Upper lobe of right lung (tissue), 1 donor: Measurements from ENCODE around the gene GPRASP3. TPM values are rescaled to one million over a fixed set of nuclear protein-coding genes. Genes with fewer than 3 reads are reported as not detected.

Source experiments
- ATAC-seq: fragments of 200-7000 bp; cut with Tn5 transposase; one replicate; pipeline ENCODE4 v1.9.1; 2020; ENCODE audit warnings: mild to moderate bottlenecking, moderate library complexity
- DNase-seq: peaks from one replicate; pipeline ENCODE4 v3.0.0-alpha.2; 2020
- H3K27ac ChIP-seq: fragments of 200-600 bp; one replicate; pipeline ENCODE4 v1.8.0; 2022
- H3K27me3 ChIP-seq: fragments of 200-600 bp; one replicate; pipeline ENCODE4 v1.8.0; 2022; ENCODE audit warnings: mild to moderate bottlenecking
- H3K36me3 ChIP-seq: fragments of 200-600 bp; one replicate; pipeline ENCODE4 v1.8.0; 2022
- H3K4me1 ChIP-seq: fragments of 200-600 bp; one replicate; pipeline ENCODE4 v1.8.0; 2022
- H3K4me3 ChIP-seq: fragments of 200-600 bp; one replicate; pipeline ENCODE4 v1.8.0; 2022; ENCODE audit warnings: mild to moderate bottlenecking
- H3K9me3 ChIP-seq: fragments of 200-600 bp; one replicate; pipeline ENCODE4 v1.8.0; 2022
- intact Hi-C: fragments of 100-400 bp; cut with DNase I; formaldehyde crosslinking; loops from one replicate; pipeline ENCODE4 v1.11.0; 2022
- total RNA-seq: library from RNA; stranded (reverse); fragmentation: NEBNext Ultra II Directional; extraction: Animal tissue kit (Norgen Biotek cat#: 25700); gene quantifications from one replicate; pipeline ENCODE4 v1.2.1, GENCODE V29; 2021
- TF ChIP-seq, protein P1 (sequence below): fragments of 200-600 bp; IDR thresholded peaks from one replicate; pipeline ENCODE4 v1.8.0; 2022; ENCODE audit warnings: antibody characterized with exemption
- donor health status: DM: no; HTN: yes; CAD: no; lungs with severe emphysema.

Gene GPRASP3
- total RNA-seq, 1 donor from 2014 or later = 4.3 TPM

DNA sequence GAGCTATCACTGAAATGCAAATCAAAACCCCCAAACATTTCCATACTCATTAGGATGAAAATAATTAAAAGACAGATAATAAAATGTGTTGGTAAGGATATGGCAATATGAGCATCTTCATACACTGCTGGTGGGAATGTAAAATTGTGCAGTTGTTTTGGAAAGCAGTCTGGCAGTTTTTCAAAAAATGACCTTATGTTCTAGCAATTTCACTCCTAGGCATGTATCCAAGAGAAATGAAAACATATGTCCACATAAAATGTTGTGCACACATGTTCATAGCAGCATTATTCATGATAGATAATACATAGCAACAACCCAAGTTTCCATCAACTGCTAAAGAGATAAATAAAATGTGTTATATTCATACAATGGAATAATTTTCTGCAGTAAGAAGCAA lies 23.0 kb upstream of the GPRASP3 start:
- TF ChIP-seq, protein P1, sequence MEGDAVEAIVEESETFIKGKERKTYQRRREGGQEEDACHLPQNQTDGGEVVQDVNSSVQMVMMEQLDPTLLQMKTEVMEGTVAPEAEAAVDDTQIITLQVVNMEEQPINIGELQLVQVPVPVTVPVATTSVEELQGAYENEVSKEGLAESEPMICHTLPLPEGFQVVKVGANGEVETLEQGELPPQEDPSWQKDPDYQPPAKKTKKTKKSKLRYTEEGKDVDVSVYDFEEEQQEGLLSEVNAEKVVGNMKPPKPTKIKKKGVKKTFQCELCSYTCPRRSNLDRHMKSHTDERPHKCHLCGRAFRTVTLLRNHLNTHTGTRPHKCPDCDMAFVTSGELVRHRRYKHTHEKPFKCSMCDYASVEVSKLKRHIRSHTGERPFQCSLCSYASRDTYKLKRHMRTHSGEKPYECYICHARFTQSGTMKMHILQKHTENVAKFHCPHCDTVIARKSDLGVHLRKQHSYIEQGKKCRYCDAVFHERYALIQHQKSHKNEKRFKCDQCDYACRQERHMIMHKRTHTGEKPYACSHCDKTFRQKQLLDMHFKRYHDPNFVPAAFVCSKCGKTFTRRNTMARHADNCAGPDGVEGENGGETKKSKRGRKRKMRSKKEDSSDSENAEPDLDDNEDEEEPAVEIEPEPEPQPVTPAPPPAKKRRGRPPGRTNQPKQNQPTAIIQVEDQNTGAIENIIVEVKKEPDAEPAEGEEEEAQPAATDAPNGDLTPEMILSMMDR = no peak
- H3K4me3 ChIP-seq = no peak overlapping the region
- no peak for DNase-seq
- no peaks in the 10 kb centered on the region for H3K4me1 ChIP-seq
- intact Hi-C loops = no loop called here
- no peaks in the 10 kb centered on the region for H3K27me3 ChIP-seq
- H3K27ac ChIP-seq = no peak overlapping the region
- no peaks in the 10 kb centered on the region for H3K9me3 ChIP-seq
- no peak for ATAC-seq
- H3K36me3 ChIP-seq = no peaks in the 10 kb centered on the region

GRCh38 chrX:102708900-102709299 lies 11.6 kb upstream of the GPRASP3 start:
- DNase-seq (no peak), ATAC-seq (no peak)
- intact Hi-C loops = no loop called here
- no peaks in the 10 kb centered on the region for H3K27me3 ChIP-seq
- H3K9me3 ChIP-seq = no peaks in the 10 kb centered on the region
- H3K4me1 ChIP-seq = no peaks in the 10 kb centered on the region
- no peak overlapping the region for H3K27ac ChIP-seq
- TF ChIP-seq, protein P1 = no peak
- H3K36me3 ChIP-seq = no peaks in the 10 kb centered on the region
- H3K4me3 ChIP-seq = no peak overlapping the region

DNA sequence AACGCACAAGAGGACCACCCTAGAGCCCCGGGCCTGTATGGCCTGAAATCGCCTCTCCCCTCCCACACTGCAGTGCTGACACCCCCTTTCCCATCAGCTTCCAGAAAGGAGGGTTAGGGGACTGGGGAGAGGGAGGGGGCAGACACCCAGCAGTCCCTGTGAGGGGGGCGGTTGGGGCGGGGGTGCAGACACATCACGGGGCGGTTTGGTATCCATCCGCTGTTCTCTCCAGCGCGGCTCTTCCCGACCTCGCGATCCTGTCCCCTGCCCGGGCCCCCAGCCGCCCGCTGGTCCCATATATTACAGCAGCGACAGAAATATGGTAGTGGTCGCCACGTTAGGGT lies 8.7 kb upstream of the GPRASP3 start:
- TF ChIP-seq, protein P1 = no peak
- Histone ChIP-seq H3K27ac (no peak overlapping the region), H3K4me3 (peak overlapping the region; percentile 60), H3K27me3 (no peaks in the 10 kb centered on the region), H3K36me3 (no peaks in the 10 kb centered on the region), H3K9me3 (no peaks in the 10 kb centered on the region), H3K4me1 (no peaks in the 10 kb centered on the region)
- no peak for ATAC-seq
- intact Hi-C loops = no loop called here
- no peak for DNase-seq

GRCh38 chrX:102712216-102712966 lies 8.2 kb upstream of the GPRASP3 start, which contains the start of gene GPRASP2:
Gene GPRASP2 (plus strand): TSS chrX:102712448. CDS start chrX:102714870, 2,422 bp downstream.
- no peaks in the 10 kb centered on the region for H3K36me3 ChIP-seq
- no peaks in the 10 kb centered on the region for H3K27me3 ChIP-seq
- ATAC-seq (peak; percentile 90), DNase-seq (peak; percentile 76)
- H3K4me1 ChIP-seq = no peaks in the 10 kb centered on the region
- H3K27ac ChIP-seq = peak within 1 kb of the TSS; percentile 80
- TF ChIP-seq, protein P1 = no peak
- intact Hi-C loops = no loop called here
- H3K9me3 ChIP-seq = no peaks in the 10 kb centered on the region
- peak within 1 kb of the TSS; percentile 60 for H3K4me3 ChIP-seq

DNA sequence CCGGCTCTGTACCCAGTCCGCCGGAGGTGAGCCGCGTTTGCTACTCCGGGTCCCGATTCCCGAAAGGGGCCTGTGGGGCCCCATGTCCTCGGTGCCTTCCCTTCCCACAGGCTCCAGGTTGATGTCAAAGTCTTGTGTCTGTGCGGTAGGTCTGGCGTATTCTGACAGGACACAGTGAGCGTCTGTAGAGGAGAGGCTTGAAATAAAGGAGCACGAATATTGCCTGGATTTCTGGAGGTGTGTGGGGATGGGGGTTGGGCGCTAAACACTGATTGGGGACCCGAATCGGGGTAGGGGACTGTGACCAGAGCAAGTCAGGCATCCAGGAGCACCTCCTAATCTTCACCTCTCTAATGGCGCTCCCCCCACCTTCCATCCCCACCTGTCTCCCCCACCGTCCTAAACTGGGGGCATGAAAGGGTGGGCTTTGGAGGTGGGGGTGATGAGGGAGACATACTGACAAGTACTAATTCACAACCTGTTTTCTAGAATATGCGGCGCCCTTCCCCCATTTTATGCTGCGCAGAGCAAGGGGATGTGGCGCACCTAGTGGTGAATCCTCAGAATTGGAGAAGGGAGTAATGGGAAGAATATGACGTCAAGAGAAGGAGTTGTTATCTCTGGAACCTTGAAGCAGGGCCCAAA lies 7.4 kb upstream of the GPRASP3 start:
- DNase-seq (peak; percentile 60), ATAC-seq (peak; percentile 89)
- Histone ChIP-seq H3K27me3 (no peaks in the 10 kb centered on the region), H3K4me3 (peak overlapping the region; percentile 60), H3K9me3 (no peaks in the 10 kb centered on the region), H3K27ac (peak overlapping the region; percentile 80), H3K4me1 (no peaks in the 10 kb centered on the region), H3K36me3 (no peaks in the 10 kb centered on the region)
- intact Hi-C loops = no loop called here
- TF ChIP-seq, protein P1 = peak; percentile 59
